Vagina (tissue), 2 donors: ENCODE measurements around the gene PSMD11. TPM values are rescaled to one million over a fixed set of nuclear protein-coding genes. Genes with fewer than 3 reads are reported as not detected.

Experiments
- DNase-seq, 2 donors: peaks; one replicate each; pipeline ENCODE4 v3.0.0-alpha.2; 2017; ENCODE audit errors: extremely low spot score in 2 of 2
- H3K27ac ChIP-seq: fragments of 200-600 bp; sonication (generic); one replicate; pipeline ENCODE4 v1.5.1; 2019
- H3K27me3 ChIP-seq: fragments of 200-600 bp; sonication (generic); one replicate; pipeline ENCODE4 v1.5.1; 2019
- H3K36me3 ChIP-seq, 2 donors: fragments of 200-600 bp; sonication (generic); one replicate each; pipeline ENCODE4 v1.5.1; 2017 to 2019
- H3K4me1 ChIP-seq: fragments of 200-600 bp; sonication (generic); one replicate; pipeline ENCODE4 v1.5.1; 2019
- H3K4me3 ChIP-seq, 2 donors: fragments of 200-600 bp; sonication (generic); 1 replicate in 1 of 2; 2 replicates in 1 of 2; pipeline ENCODE4 v1.5.1; 2016 to 2019
- H3K9me3 ChIP-seq: fragments of 200-600 bp; sonication (generic); one replicate; pipeline ENCODE4 v1.5.1; 2019
- CTCF ChIP-seq, 3 experiments: fragments of 450-650 bp in 2 of 3; fragments of 200-600 bp in 1 of 3; sonication (generic) in 1 of 3; IDR thresholded peaks; one replicate each; pipeline ENCODE4 v1.5.1; 2017 to 2019; ENCODE audit warnings: antibody characterized with exemption in 3 of 3, mild to moderate bottlenecking in 2 of 3, moderate library complexity in 2 of 3
- POLR2A ChIP-seq, 2 donors: fragments of 450-650 bp; IDR thresholded peaks; one replicate each; pipeline ENCODE4 v1.6.1; 2017; ENCODE audit warnings: antibody characterized with exemption in 2 of 2, mild to moderate bottlenecking in 2 of 2, moderate library complexity in 2 of 2
- POLR2AphosphoS5 ChIP-seq, 2 donors: sonication (generic); formaldehyde crosslinking; IDR thresholded peaks; one replicate each; pipeline ENCODE4 v1.9.0; 2017; ENCODE audit warnings: antibody characterized with exemption in 2 of 2, mild to moderate bottlenecking in 2 of 2, low read depth in 1 of 2; ENCODE audit not compliant: insufficient read depth in 1 of 2
- intact Hi-C: fragments of 100-400 bp; cut with DNase I; formaldehyde crosslinking; loops from one replicate; pipeline ENCODE4 v1.15.1; 2023
- total RNA-seq: library from RNA; depleted of rRNA; stranded (reverse); fragments of >200 nt; gene quantifications from one replicate; pipeline ENCODE4 v1.2.3, GENCODE V29; 2016

PSMD11 gene
- total RNA-seq, 1 donor from 2014 or later, result 46.9 TPM

GRCh38 chr17:32461853-32462617 lies 17.7 kb downstream of the PSMD11 start:
- no peak overlapping the region for H3K4me3 ChIP-seq
- H3K27me3 ChIP-seq, result no peaks in the 10 kb centered on the region
- TF ChIP-seq CTCF (IDR thresholded peaks at IDR 0.05) (peak in 2 of 3 experiments; percentile 2 to 23), POLR2AphosphoS5 (IDR thresholded peaks at IDR 0.05; ENCODE audit: insufficient read depth in 1 of 2, low read depth in 1 of 2) (peak in 1 of 2 donors; percentile 21), POLR2A (IDR thresholded peaks at IDR 0.05) (no peak)
- intact Hi-C loops, result no loop called here
- no peak for DNase-seq
- H3K27ac ChIP-seq, result no peak overlapping the region
- H3K9me3 ChIP-seq, result no peaks in the 10 kb centered on the region
- peaks cover 0 to 61% of the 10 kb centered on the region in 2 donors for H3K36me3 ChIP-seq
- H3K4me1 ChIP-seq, result no peaks in the 10 kb centered on the region

GRCh38 chr17:32463304-32463703 lies 19.0 kb downstream of the PSMD11 start:
- intact Hi-C loops, result no loop called here
- TF ChIP-seq CTCF (IDR thresholded peaks at IDR 0.05), result no peak
- H3K36me3 ChIP-seq, result peaks cover 0 to 54% of the 10 kb centered on the region in 2 donors

GRCh38 chr17:32464374-32464773 lies 20.1 kb downstream of the PSMD11 start:
- H3K27me3 ChIP-seq, result no peaks in the 10 kb centered on the region
- intact Hi-C loops, result no loop called here
- no peak for DNase-seq
- no peaks in the 10 kb centered on the region for H3K9me3 ChIP-seq
- TF ChIP-seq POLR2A (IDR thresholded peaks at IDR 0.05) (no peak), CTCF (IDR thresholded peaks at IDR 0.05) (no peak), POLR2AphosphoS5 (IDR thresholded peaks at IDR 0.05; ENCODE audit: insufficient read depth in 1 of 2, low read depth in 1 of 2) (no peak)
- peaks cover 0 to 59% of the 10 kb centered on the region in 2 donors for H3K36me3 ChIP-seq
- no peaks in the 10 kb centered on the region for H3K4me1 ChIP-seq
- no peak overlapping the region for H3K4me3 ChIP-seq
- no peak overlapping the region for H3K27ac ChIP-seq

More at GRCh38 chr17:32463304-32463703, 19.0 kb downstream of the PSMD11 start:
- H3K4me3 ChIP-seq, result no peak overlapping the region
- H3K27me3 ChIP-seq, result no peaks in the 10 kb centered on the region
- no peak overlapping the region for H3K27ac ChIP-seq
- no peak for DNase-seq
- H3K4me1 ChIP-seq, result no peaks in the 10 kb centered on the region
- H3K9me3 ChIP-seq, result no peaks in the 10 kb centered on the region

- TF ChIP-seq POLR2A (IDR thresholded peaks at IDR 0.05), result no peak
- TF ChIP-seq POLR2AphosphoS5 (IDR thresholded peaks at IDR 0.05; ENCODE audit: insufficient read depth in 1 of 2, low read depth in 1 of 2), result no peak
- no peak for TF ChIP-seq CTCF (IDR thresholded peaks at IDR 0.05)
- no peaks in the 10 kb centered on the region for H3K4me1 ChIP-seq
- DNase-seq, result no peak
- no peaks in the 10 kb centered on the region for H3K9me3 ChIP-seq
- peaks cover 0 to 65% of the 10 kb centered on the region in 2 donors for H3K36me3 ChIP-seq
- intact Hi-C loops, result no loop called here
- H3K27ac ChIP-seq, result no peak overlapping the region
- no peak overlapping the region for H3K4me3 ChIP-seq
- no peaks in the 10 kb centered on the region for H3K27me3 ChIP-seq
These were observed 23.6 kb downstream of the PSMD11 start for GRCh38 chr17:32467949-32468348.

- no peak for TF ChIP-seq POLR2A (IDR thresholded peaks at IDR 0.05)
- TF ChIP-seq POLR2AphosphoS5 (IDR thresholded peaks at IDR 0.05; ENCODE audit: insufficient read depth in 1 of 2, low read depth in 1 of 2), result no peak
- TF ChIP-seq CTCF (IDR thresholded peaks at IDR 0.05), result no peak
- Histone ChIP-seq H3K4me3 (no peak overlapping the region), H3K27me3 (no peaks in the 10 kb centered on the region), H3K4me1 (no peaks in the 10 kb centered on the region), H3K9me3 (no peaks in the 10 kb centered on the region), H3K27ac (no peak overlapping the region), H3K36me3 (peaks cover 0 to 81% of the 10 kb centered on the region in 2 donors)
- intact Hi-C loops, result no loop called here
- no peak for DNase-seq
These were observed 26.3 kb downstream of the PSMD11 start for GRCh38 chr17:32470405-32471167.
